Smooth muscle cell (in vitro differentiated cells): ENCODE data around the gene PACS1. TPM values are rescaled to one million over a fixed set of nuclear protein-coding genes. Genes with fewer than 3 reads are reported as not detected.
"Not testable (repeated sequence)": the region's sequence is repeated elsewhere in the genome, so short reads cannot be mapped to it uniquely, and the experiment has no call there.

ENCODE experiments used
- DNase-seq: peaks from one replicate; lab custom pipeline; 2025; ENCODE audit not compliant: unreplicated experiment; lab: John Stamatoyannopoulos, UW
- H2AFZ ChIP-seq: fragments of 200-600 bp; sonication (generic); 2 replicates; pipeline ENCODE4 v1.6.0; 2016; ENCODE audit warnings: antibody characterized with exemption, low read depth, mild to moderate bottlenecking
- H3F3A ChIP-seq: fragments of 200-600 bp; sonication (generic); 2 replicates; pipeline ENCODE4 v1.6.0; 2017; ENCODE audit warnings: antibody characterized with exemption, low read depth
- H3K27ac ChIP-seq: fragments of 200-600 bp; sonication (generic); 2 replicates; pipeline ENCODE4 v1.5.1; 2016; ENCODE audit warnings: low read depth, mild to moderate bottlenecking
- H3K27me3 ChIP-seq: fragments of 200-600 bp; sonication (generic); 2 replicates; pipeline ENCODE4 v1.6.1; 2016; ENCODE audit warnings: low read depth, mild to moderate bottlenecking
- H3K36me3 ChIP-seq: fragments of 200-600 bp; sonication (generic); 2 replicates; pipeline ENCODE4 v1.5.1; 2016; ENCODE audit warnings: low read depth
- H3K4me1 ChIP-seq: fragments of 200-600 bp; sonication (generic); 2 replicates; pipeline ENCODE4 v1.5.1; 2016; ENCODE audit warnings: low read depth
- H3K4me2 ChIP-seq: fragments of 200-600 bp; sonication (generic); 2 replicates; pipeline ENCODE4 v1.6.0; 2016; ENCODE audit warnings: mild to moderate bottlenecking
- H3K4me3 ChIP-seq: fragments of 200-600 bp; sonication (generic); 2 replicates; pipeline ENCODE4 v1.5.1; 2016; ENCODE audit warnings: mild to moderate bottlenecking
- H3K79me2 ChIP-seq: fragments of 200-600 bp; sonication (generic); 2 replicates; pipeline ENCODE4 v1.6.0; 2016; ENCODE audit warnings: low read depth, mild to moderate bottlenecking
- H3K9ac ChIP-seq: fragments of 200-600 bp; sonication (generic); 2 replicates; pipeline ENCODE4 v1.6.0; 2016; ENCODE audit warnings: low read depth
- H3K9me3 ChIP-seq: fragments of 200-600 bp; sonication (generic); replicated peaks from 2 replicates; pipeline ENCODE4 v1.5.1; 2016; ENCODE audit warnings: low read depth
- H4K20me1 ChIP-seq: fragments of 200-600 bp; sonication (generic); 2 replicates; pipeline ENCODE4 v1.6.0; 2016; ENCODE audit warnings: low read depth
- CTCF ChIP-seq: fragments of 200-600 bp; sonication (generic); IDR thresholded peaks from 2 replicates; pipeline ENCODE4 v1.5.1; 2017; ENCODE audit warnings: borderline replicate concordance, mild to moderate bottlenecking, antibody characterized with exemption; ENCODE audit not compliant: insufficient read depth, poor library complexity, severe bottlenecking
- WGBS: methylation state at CpG from one replicate; pipeline ENCODE4 v1.1.7; 2016; ENCODE audit warnings: low lambda C conversion rate; 5-methylcytosine and 5-hydroxymethylcytosine counted together
- polyA plus RNA-seq: library from polyadenylated mRNA; unstranded; fragments of >200 nt; fragmentation: Nextera tagmentation; extraction: Ambion mirVana; gene quantifications from 2 replicates; pipeline ENCODE4 v1.2.1, GENCODE V29; 2016
- total RNA-seq: library from RNA; depleted of rRNA; stranded (reverse); fragments of >200 nt; gene quantifications from 2 replicates; pipeline ENCODE4 v1.2.3, GENCODE V29; 2014

The PACS1 gene
- total and polyA plus RNA-seq, 2 experiments from 2014 or later: 87.6 to 140 TPM

GRCh38 chr11:66090288-66090687 is 20.2 kb downstream of the PACS1 start:
- DNase-seq: no peak
- H3K4me1 ChIP-seq: peaks cover 2% of the 10 kb centered on the region
- no peak overlapping the region for H2AFZ ChIP-seq
- H3K79me2 ChIP-seq: peaks cover 62% of the 10 kb centered on the region
- no peaks in the 10 kb centered on the region for H3F3A ChIP-seq
- no peak overlapping the region for H3K4me3 ChIP-seq
- 96% methylated on average over 4 of the region's 4 CpGs for WGBS
- H4K20me1 ChIP-seq: peaks cover 52% of the 10 kb centered on the region
- no peaks in the 10 kb centered on the region for H3K9me3 ChIP-seq
- no peak overlapping the region for H3K4me2 ChIP-seq
- no peak overlapping the region for H3K27ac ChIP-seq
- H3K9ac ChIP-seq: no peak overlapping the region
- peaks cover 3% of the 10 kb centered on the region for H3K36me3 ChIP-seq
- TF ChIP-seq CTCF: no peak
- H3K27me3 ChIP-seq: no peaks in the 10 kb centered on the region

GRCh38 chr11:66092125-66092524 is 22.1 kb downstream of the PACS1 start:
- H3K9ac ChIP-seq, H3K27me3 ChIP-seq, H3K4me1 ChIP-seq, H3K4me3 ChIP-seq, H3K27ac ChIP-seq, H3K36me3 ChIP-seq, H2AFZ ChIP-seq, H3K4me2 ChIP-seq, DNase-seq, H3F3A ChIP-seq, H3K9me3 ChIP-seq: not testable (repeated sequence)
- 96% methylated on average over 2 of the region's 2 CpGs for WGBS
- Histone ChIP-seq H4K20me1 (peaks cover 55% of the 10 kb centered on the region), H3K79me2 (peaks cover 63% of the 10 kb centered on the region)

DNA sequence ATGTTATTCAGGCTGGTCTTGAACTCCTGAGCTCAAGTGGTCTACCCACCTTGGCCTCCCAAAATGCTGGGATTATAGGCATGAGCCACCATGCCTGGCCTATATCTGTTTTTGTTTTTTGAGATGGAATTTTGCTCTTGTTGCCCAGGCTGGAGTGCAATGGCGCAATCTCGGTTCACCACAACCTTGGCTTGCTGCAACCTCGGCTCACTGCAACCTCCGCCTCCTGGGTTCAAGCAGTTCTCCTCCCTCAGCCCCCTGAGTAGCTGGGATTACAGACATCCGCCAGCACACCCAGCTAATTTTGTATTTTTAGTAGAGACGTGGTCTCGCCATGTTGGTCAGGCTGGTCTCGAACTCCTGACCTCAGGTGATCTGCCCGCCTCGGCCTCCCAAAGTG is 29.7 kb downstream of the PACS1 start:
- not testable (repeated sequence) for H3K9me3 ChIP-seq, H3K4me1 ChIP-seq, H3K9ac ChIP-seq, H2AFZ ChIP-seq, H3K27me3 ChIP-seq, DNase-seq, H3F3A ChIP-seq, H3K4me2 ChIP-seq, H3K27ac ChIP-seq, H3K36me3 ChIP-seq, H3K4me3 ChIP-seq
- Histone ChIP-seq H3K79me2 (peaks cover 95% of the 10 kb centered on the region), H4K20me1 (peaks cover 76% of the 10 kb centered on the region)
- 96% methylated on average over 10 of the region's 10 CpGs for WGBS

DNA sequence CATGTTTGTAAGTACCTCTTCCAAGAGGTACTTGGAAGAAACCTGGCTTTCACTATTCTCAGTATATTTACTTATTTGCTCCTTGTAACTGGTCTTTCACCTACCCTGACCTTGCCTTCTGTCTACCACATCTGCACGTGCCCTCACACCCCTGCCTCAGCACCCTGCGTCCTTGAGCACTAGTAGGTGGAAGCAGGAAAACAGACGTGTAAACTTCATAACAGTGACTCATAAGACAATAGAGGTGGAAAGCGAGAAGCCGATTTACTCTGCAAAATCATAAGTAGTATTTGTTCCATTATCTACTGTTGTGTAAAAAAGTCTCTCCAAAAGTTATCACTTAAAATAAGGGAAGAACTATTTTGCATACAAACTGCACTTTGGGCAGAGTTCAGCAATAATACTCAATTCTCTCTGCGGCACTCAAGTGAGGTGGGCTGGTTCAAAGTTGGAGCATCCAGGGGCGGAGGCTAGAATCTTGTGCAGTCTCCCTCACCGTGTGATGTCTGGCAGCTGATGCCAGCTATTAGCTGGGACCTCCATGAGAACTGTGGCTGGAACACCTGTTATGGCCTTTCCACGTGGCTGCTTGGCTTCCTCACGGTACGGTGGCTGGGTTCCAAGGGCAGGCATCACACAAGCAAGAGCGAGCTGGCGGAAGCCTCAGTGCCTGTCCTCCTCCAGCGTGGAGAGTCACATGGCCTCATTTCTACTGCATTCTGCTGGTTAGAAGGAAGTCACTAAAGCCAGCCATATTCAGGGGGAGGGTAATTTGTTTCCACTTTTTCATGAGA is 30.4 kb downstream of the PACS1 start:
- 89% methylated on average over 14 of the region's 14 CpGs for WGBS

More for the DNA sequence above, 30.4 kb downstream of the PACS1 start:
- Histone ChIP-seq H3K9ac (no peak overlapping the region), H3K27me3 (no peaks in the 10 kb centered on the region), H4K20me1 (peaks cover 74% of the 10 kb centered on the region), H3K36me3 (no peaks in the 10 kb centered on the region), H2AFZ (no peak overlapping the region), H3K4me1 (no peaks in the 10 kb centered on the region), H3K9me3 (no peaks in the 10 kb centered on the region), H3K79me2 (peaks cover 100% of the 10 kb centered on the region), H3K4me2 (no peak overlapping the region), H3K27ac (no peak overlapping the region), H3K4me3 (no peak overlapping the region), H3F3A (peaks cover 11% of the 10 kb centered on the region)
- no peak for DNase-seq
- no peak for TF ChIP-seq CTCF
